DND-41 (cell line): Measurements from ENCODE around the gene TMEM266.

Experiments
- ATAC-seq: fragments of 200-7000 bp; cut with Tn5 transposase; 3 replicates; pipeline ENCODE4 v1.9.1; 2021; ENCODE audit warnings: low read depth; ENCODE audit not compliant: insufficient read depth
- DNase-seq: peaks from one replicate; pipeline ENCODE4 v3.0.0-alpha.2; 2020
- H2AFZ ChIP-seq: 2 replicates; pipeline ENCODE4 v1.6.0; 2012; ENCODE audit warnings: low read depth, low read length
- H3K27ac ChIP-seq: 2 replicates; pipeline ENCODE4 v1.5.1; 2012; ENCODE audit warnings: low read length, inconsistent platforms
- H3K27me3 ChIP-seq: fragments of 200-600 bp; sonication (generic); 2 replicates; pipeline ENCODE4 v1.6.0; 2012; ENCODE audit warnings: low read length, mild to moderate bottlenecking, inconsistent platforms; ENCODE audit not compliant: insufficient read depth, poor library complexity
- H3K36me3 ChIP-seq: 2 replicates; pipeline ENCODE4 v1.5.1; 2012; ENCODE audit warnings: low read length, inconsistent platforms; ENCODE audit not compliant: insufficient read depth
- H3K4me1 ChIP-seq: 2 replicates; pipeline ENCODE4 v1.5.1; 2012; ENCODE audit warnings: mild to moderate bottlenecking, low read length; ENCODE audit not compliant: insufficient read depth
- H3K4me2 ChIP-seq: 2 replicates; pipeline ENCODE4 v1.6.0; 2012; ENCODE audit warnings: mild to moderate bottlenecking, moderate library complexity, low read length, inconsistent platforms; ENCODE audit not compliant: insufficient read depth
- H3K4me3 ChIP-seq, 2 experiments: fragments of 200-600 bp in 1 of 2; shearing (Covaris generic) in 1 of 2; 2 replicates each; pipeline ENCODE4 v1.5.1; 2012 to 2016; ENCODE audit warnings: inconsistent platforms in 2 of 2, low read length in 2 of 2, mild to moderate bottlenecking in 2 of 2, low read depth in 1 of 2, moderate library complexity in 1 of 2
- H3K79me2 ChIP-seq: 2 replicates; pipeline ENCODE4 v1.6.0; 2012; ENCODE audit warnings: low read length, inconsistent platforms; ENCODE audit not compliant: insufficient read depth
- H3K9ac ChIP-seq: 2 replicates; pipeline ENCODE4 v1.6.0; 2012; ENCODE audit warnings: low read depth, mild to moderate bottlenecking, inconsistent platforms, low read length, moderate library complexity
- H3K9me3 ChIP-seq: 2 replicates; pipeline ENCODE4 v1.5.1; 2012; ENCODE audit warnings: low read length, moderate library complexity, mild to moderate bottlenecking, inconsistent platforms; ENCODE audit not compliant: insufficient read depth, severe bottlenecking
- H4K20me1 ChIP-seq: 2 replicates; pipeline ENCODE4 v1.6.0; 2012; ENCODE audit warnings: low read length; ENCODE audit not compliant: insufficient read depth
- EZH2 ChIP-seq: IDR thresholded peaks from 3 replicates; pipeline ENCODE4 v1.6.1; 2012; ENCODE audit warnings: borderline replicate concordance, low read depth, mild to moderate bottlenecking, moderate library complexity, low read length, inconsistent platforms; ENCODE audit not compliant: severe bottlenecking
- TF ChIP-seq, protein P1 (sequence below): IDR thresholded peaks from 2 replicates; pipeline ENCODE4 v1.5.1; 2012; ENCODE audit warnings: borderline replicate concordance, low read length, moderate library complexity, mild to moderate bottlenecking; ENCODE audit not compliant: poor library complexity, severe bottlenecking; ENCODE audit errors: extremely low read depth

TMEM266 gene

GRCh38 chr15:76172782-76173181 lies 113.0 kb downstream of the TMEM266 start:
- Histone ChIP-seq H3K4me1 (no peaks in the 10 kb centered on the region), H3K36me3 (no peaks in the 10 kb centered on the region), H3K27ac (no peak overlapping the region), H3K9ac (no peak overlapping the region), H3K79me2 (no peaks in the 10 kb centered on the region), H2AFZ (no peak overlapping the region), H3K4me3 (no peak overlapping the region), H3K27me3 (no peaks in the 10 kb centered on the region), H3K4me2 (no peak overlapping the region), H4K20me1 (no peaks in the 10 kb centered on the region; the same call in 1 of the 2 replicates), H3K9me3 (no peaks in the 10 kb centered on the region)
- DNase-seq (no peak), ATAC-seq (no peak)
- no peak for TF ChIP-seq EZH2
- TF ChIP-seq, protein P1, sequence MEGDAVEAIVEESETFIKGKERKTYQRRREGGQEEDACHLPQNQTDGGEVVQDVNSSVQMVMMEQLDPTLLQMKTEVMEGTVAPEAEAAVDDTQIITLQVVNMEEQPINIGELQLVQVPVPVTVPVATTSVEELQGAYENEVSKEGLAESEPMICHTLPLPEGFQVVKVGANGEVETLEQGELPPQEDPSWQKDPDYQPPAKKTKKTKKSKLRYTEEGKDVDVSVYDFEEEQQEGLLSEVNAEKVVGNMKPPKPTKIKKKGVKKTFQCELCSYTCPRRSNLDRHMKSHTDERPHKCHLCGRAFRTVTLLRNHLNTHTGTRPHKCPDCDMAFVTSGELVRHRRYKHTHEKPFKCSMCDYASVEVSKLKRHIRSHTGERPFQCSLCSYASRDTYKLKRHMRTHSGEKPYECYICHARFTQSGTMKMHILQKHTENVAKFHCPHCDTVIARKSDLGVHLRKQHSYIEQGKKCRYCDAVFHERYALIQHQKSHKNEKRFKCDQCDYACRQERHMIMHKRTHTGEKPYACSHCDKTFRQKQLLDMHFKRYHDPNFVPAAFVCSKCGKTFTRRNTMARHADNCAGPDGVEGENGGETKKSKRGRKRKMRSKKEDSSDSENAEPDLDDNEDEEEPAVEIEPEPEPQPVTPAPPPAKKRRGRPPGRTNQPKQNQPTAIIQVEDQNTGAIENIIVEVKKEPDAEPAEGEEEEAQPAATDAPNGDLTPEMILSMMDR = no peak

- H3K27me3 ChIP-seq = no peaks in the 10 kb centered on the region
- H3K9me3 ChIP-seq = no peaks in the 10 kb centered on the region
- no peaks in the 10 kb centered on the region for H3K79me2 ChIP-seq
- H4K20me1 ChIP-seq = no peaks in the 10 kb centered on the region; the same call in 1 of the 2 replicates
- no peak overlapping the region for H3K27ac ChIP-seq
- H3K4me2 ChIP-seq = no peak overlapping the region
- H3K36me3 ChIP-seq = no peaks in the 10 kb centered on the region
- no peak overlapping the region for H3K9ac ChIP-seq
- H3K4me3 ChIP-seq = no peak overlapping the region
- no peaks in the 10 kb centered on the region for H3K4me1 ChIP-seq
- ATAC-seq = no peak
- DNase-seq = no peak
- H2AFZ ChIP-seq = no peak overlapping the region
- TF ChIP-seq, protein P1 = no peak
These were observed 113.6 kb downstream of the TMEM266 start for GRCh38 chr15:76173317-76173834.

- TF ChIP-seq, protein P1 = no peak
- TF ChIP-seq EZH2 = no peak
- no peak overlapping the region for H3K9ac ChIP-seq
- H3K4me2 ChIP-seq = no peak overlapping the region
- H3K27ac ChIP-seq = no peak overlapping the region
- no peak overlapping the region for H2AFZ ChIP-seq
- H4K20me1 ChIP-seq = no peaks in the 10 kb centered on the region; the same call in 1 of the 2 replicates
- ATAC-seq (no peak), DNase-seq (no peak)
- H3K9me3 ChIP-seq = no peaks in the 10 kb centered on the region
- no peaks in the 10 kb centered on the region for H3K27me3 ChIP-seq
- H3K4me1 ChIP-seq = no peaks in the 10 kb centered on the region
- H3K4me3 ChIP-seq = no peak overlapping the region
- no peaks in the 10 kb centered on the region for H3K79me2 ChIP-seq
- H3K36me3 ChIP-seq = no peaks in the 10 kb centered on the region
These were observed 114.9 kb downstream of the TMEM266 start for GRCh38 chr15:76174654-76175053.

DNA sequence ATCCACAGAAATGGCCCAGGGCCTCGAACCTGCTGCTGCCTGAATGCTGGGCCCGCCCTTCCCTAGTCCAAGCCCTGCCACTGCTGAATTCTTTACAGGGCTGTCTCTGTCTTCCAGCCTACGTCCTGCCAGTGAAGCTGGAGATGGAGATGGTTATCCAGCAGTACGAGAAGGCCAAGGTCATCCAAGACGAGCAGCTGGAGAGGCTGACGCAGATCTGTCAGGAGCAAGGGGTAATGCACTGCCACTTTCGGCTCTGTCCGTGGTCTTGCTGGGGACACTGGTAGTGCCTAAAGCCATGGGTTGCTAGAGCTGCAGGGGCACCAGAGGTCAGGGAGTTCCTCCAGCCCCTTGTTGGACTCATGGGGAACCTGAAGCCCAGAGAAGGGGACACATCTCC lies 115.7 kb downstream of the TMEM266 start:
- Histone ChIP-seq H3K36me3 (no peaks in the 10 kb centered on the region), H3K9ac (no peak overlapping the region), H3K79me2 (no peaks in the 10 kb centered on the region), H3K27ac (no peak overlapping the region), H3K27me3 (no peaks in the 10 kb centered on the region), H2AFZ (no peak overlapping the region), H3K9me3 (no peaks in the 10 kb centered on the region), H3K4me3 (no peak overlapping the region), H4K20me1 (no peaks in the 10 kb centered on the region; the same call in 1 of the 2 replicates), H3K4me2 (no peak overlapping the region), H3K4me1 (no peaks in the 10 kb centered on the region)
- ATAC-seq (no peak), DNase-seq (no peak)
- no peak for TF ChIP-seq EZH2
- TF ChIP-seq, protein P1 = no peak
